Activated CD4-positive, alpha-beta memory T cell treated with anti-CD3 and anti-CD28 coated beads, Interleukin-2, amount 10 ng/mL, durations not matched to agents 7 days and 5 days (primary cell): ENCODE measurements around the gene HELT. TPM values are rescaled to one million over a fixed set of nuclear protein-coding genes. Genes with fewer than 3 reads are reported as not detected.

Experiments used
- CTCF ChIA-PET: fragments of 350-600 bp; sonication (Branson Sonifier 250); formaldehyde crosslinking; loops from one replicate; lab custom pipeline; 2021; ENCODE audit warnings: antibody characterized with exemption, inconsistent platforms; lab: Charles Lee
- POLR2A ChIA-PET: fragments of 350-600 bp; sonication (Branson Sonifier 250); formaldehyde crosslinking; loops from one replicate; lab custom pipeline; 2021; ENCODE audit warnings: antibody characterized with exemption; lab: Charles Lee
- DNase-seq: peaks from one replicate; pipeline ENCODE4 v3.0.0-alpha.2; 2020
- H3K27ac Mint-ChIP-seq: one replicate; pipeline ENCODE4 v1.8.0; 2021; ENCODE audit warnings: mild to moderate bottlenecking, mixed read lengths
- H3K27me3 Mint-ChIP-seq: one replicate; pipeline ENCODE4 v1.8.0; 2021; ENCODE audit warnings: mixed read lengths
- H3K36me3 Mint-ChIP-seq: one replicate; pipeline ENCODE4 v1.8.0; 2021; ENCODE audit warnings: low read depth, mixed read lengths
- H3K4me1 Mint-ChIP-seq: one replicate; pipeline ENCODE4 v1.8.0; 2021; ENCODE audit warnings: mixed read lengths
- H3K4me3 Mint-ChIP-seq: one replicate; pipeline ENCODE4 v1.8.0; 2021; ENCODE audit warnings: mild to moderate bottlenecking, mixed read lengths
- H3K9me3 Mint-ChIP-seq: one replicate; pipeline ENCODE4 v1.8.0; 2021; ENCODE audit warnings: mixed read lengths
- total RNA-seq, 2 experiments: library from RNA; stranded (reverse); gene quantifications; one replicate each; pipeline ENCODE4 v1.2.3, GENCODE V29; 2021

The HELT gene
- total RNA-seq, 2 experiments from 2014 or later, result not detected

GRCh38 chr4:185013417-185014125, 4.7 kb upstream of the HELT start:
- ChIA-PET CTCF (interaction anchor here (1.0 to 1.3 kb wide), 2 partner anchors 9 to 26 kb away, joined by 4 to 5 read pairs; no protein-coding TSS in a partner anchor), POLR2A (no interaction called here)
- peaks cover 88% of the 10 kb centered on the region for H3K27me3 Mint-ChIP-seq
- no peaks in the 10 kb centered on the region for H3K36me3 Mint-ChIP-seq
- no peak for DNase-seq
- no peak overlapping the region for H3K27ac Mint-ChIP-seq
- H3K9me3 Mint-ChIP-seq, result no peaks in the 10 kb centered on the region
- no peak overlapping the region for H3K4me3 Mint-ChIP-seq
- H3K4me1 Mint-ChIP-seq, result peaks cover 7% of the 10 kb centered on the region

- Mint-ChIP-seq H3K27ac (no peak overlapping the region), H3K9me3 (no peaks in the 10 kb centered on the region), H3K4me3 (no peak overlapping the region), H3K36me3 (no peaks in the 10 kb centered on the region), H3K27me3 (peaks cover 84% of the 10 kb centered on the region), H3K4me1 (peaks cover 8% of the 10 kb centered on the region)
- ChIA-PET POLR2A (no interaction called here), CTCF (no interaction called here)
- no peak for DNase-seq
Observed at GRCh38 chr4:185015108-185015507, 3.2 kb upstream of the HELT start.

- Mint-ChIP-seq H3K27ac (no peak overlapping the region), H3K4me1 (peaks cover 12% of the 10 kb centered on the region), H3K4me3 (no peak overlapping the region), H3K9me3 (no peaks in the 10 kb centered on the region), H3K36me3 (no peaks in the 10 kb centered on the region), H3K27me3 (peaks cover 82% of the 10 kb centered on the region)
- DNase-seq, result no peak
- ChIA-PET CTCF (no interaction called here), POLR2A (no interaction called here)
Observed at GRCh38 chr4:185016101-185016940, 2.0 kb upstream of the HELT start.

- Mint-ChIP-seq H3K9me3 (no peaks in the 10 kb centered on the region), H3K27ac (no peak overlapping the region), H3K36me3 (no peaks in the 10 kb centered on the region), H3K4me1 (peaks cover 13% of the 10 kb centered on the region), H3K4me3 (no peak overlapping the region), H3K27me3 (peaks cover 83% of the 10 kb centered on the region)
- ChIA-PET POLR2A (no interaction called here), CTCF (no interaction called here)
- DNase-seq, result no peak
Observed at GRCh38 chr4:185016946-185017758, 1.1 kb upstream of the HELT start.

GRCh38 chr4:185018834-185019455, 655 bp downstream of the HELT start:
- CTCF ChIA-PET, result interaction anchor here (1.8 kb wide), 1 partner anchor 14 kb away, joined by 6 read pairs; no protein-coding TSS in a partner anchor
- Mint-ChIP-seq H3K4me3 (no peak overlapping the region), H3K27ac (no peak overlapping the region), H3K36me3 (no peaks in the 10 kb centered on the region), H3K4me1 (peaks cover 13% of the 10 kb centered on the region), H3K9me3 (no peaks in the 10 kb centered on the region), H3K27me3 (peaks cover 85% of the 10 kb centered on the region)
- POLR2A ChIA-PET, result interaction anchor here (1.7 kb wide), 1 partner anchor 13 kb away, joined by 4 read pairs; no protein-coding TSS in a partner anchor
- DNase-seq, result no peak

DNA sequence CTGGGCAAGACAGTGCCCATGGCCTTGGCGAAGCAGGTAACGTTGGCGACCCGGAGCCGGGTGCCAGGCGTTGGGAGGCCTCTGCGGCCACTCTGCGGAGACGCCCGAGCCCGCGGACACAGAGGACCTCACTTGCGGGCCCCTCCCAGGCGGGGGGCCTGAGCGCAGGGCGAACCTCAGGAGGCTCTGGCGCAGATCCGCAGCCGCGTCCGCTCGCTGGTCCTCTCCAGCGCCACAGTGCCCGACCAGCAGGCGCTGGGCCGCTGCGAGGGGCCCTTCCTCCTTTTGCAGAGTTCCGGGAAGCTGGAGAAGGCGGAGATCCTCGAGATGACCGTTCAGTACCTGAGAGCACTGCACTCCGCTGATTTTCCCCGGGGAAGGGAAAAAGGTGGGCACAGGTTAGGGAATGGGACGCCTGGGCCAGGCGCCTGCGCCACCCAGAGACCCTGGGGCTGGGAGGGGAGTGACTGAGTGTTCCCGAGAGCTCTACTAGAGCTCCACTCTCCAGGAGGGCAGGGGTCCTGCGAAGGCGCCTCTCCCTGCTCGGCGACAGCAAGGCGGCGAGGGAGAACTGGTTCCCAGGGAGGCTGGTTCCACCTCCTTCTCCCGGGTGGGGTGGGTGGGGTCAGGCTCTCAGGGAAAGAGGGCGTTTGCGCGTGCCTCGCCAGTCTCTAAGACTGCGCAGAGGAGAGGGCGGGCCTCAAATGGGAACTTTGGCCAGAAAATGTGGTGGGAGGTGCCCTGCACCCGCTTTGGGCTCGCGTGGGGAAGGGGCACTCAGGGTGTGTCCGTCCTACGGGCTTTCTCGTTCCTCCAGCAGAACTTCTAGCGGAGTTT, 1.4 kb downstream of the HELT start:
- DNase-seq, result no peak
- H3K27me3 Mint-ChIP-seq, result peaks cover 83% of the 10 kb centered on the region
- peaks cover 13% of the 10 kb centered on the region for H3K4me1 Mint-ChIP-seq
- no peaks in the 10 kb centered on the region for H3K9me3 Mint-ChIP-seq
- ChIA-PET POLR2A (interaction anchor here (1.7 kb wide), 1 partner anchor 12 kb away, joined by 4 read pairs; no protein-coding TSS in a partner anchor), CTCF (interaction anchor here (1.8 kb wide), 1 partner anchor 14 kb away, joined by 6 read pairs; no protein-coding TSS in a partner anchor)
- no peaks in the 10 kb centered on the region for H3K36me3 Mint-ChIP-seq
- H3K4me3 Mint-ChIP-seq, result no peak overlapping the region
- H3K27ac Mint-ChIP-seq, result no peak overlapping the region

GRCh38 chr4:185020293-185020808, 2.1 kb downstream of the HELT start:
- no peak for DNase-seq
- POLR2A ChIA-PET, result no interaction called here
- Mint-ChIP-seq H3K27ac (no peak overlapping the region), H3K4me1 (peaks cover 13% of the 10 kb centered on the region), H3K27me3 (peaks cover 83% of the 10 kb centered on the region), H3K4me3 (no peak overlapping the region), H3K36me3 (no peaks in the 10 kb centered on the region), H3K9me3 (no peaks in the 10 kb centered on the region)
- CTCF ChIA-PET, result no interaction called here

DNA sequence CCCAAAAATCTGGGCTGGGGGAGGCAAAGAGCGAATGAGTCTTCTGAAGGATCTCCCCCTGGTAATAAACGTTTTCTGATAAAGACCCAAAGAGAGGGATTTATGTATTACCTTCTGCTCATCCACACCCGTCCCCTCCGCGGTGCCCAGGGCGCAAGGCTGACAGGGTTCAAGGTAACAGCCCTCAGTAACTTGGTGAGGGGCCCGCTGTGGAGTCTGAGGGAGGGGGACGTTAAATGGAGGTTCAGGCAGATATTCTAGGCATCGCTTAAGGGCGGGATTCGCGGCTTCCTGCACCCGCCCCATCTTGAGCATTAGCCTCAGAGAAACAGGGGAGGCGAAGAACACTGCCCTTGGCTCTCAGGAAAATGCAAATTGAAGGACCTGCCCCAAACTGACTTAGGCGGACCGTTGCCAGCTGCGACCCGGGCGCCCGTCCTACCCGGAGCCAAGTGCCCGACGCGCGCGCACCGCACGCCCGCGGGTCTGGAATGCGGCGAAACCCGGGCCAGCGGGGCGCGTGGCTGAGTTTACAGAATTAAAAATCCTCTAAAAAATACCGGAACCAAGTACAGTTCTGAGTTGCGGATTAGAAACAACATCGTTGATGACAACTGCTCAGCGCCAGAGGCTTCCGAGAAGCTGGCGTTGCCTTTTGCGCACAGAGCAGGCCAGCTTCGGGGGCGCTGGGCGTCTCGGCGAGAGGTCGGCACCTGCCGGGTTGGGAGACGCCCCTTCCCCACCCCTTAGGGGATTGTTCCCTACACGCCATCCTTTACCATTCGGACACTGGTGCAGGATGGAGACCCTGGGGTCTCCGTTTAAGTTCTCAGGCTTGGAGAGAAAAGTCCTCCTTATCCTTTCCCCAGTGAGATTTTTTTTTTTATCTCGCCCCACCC, 2.8 kb downstream of the HELT start:
- CTCF ChIA-PET, result no interaction called here
- Mint-ChIP-seq H3K4me1 (peaks cover 13% of the 10 kb centered on the region), H3K9me3 (no peaks in the 10 kb centered on the region), H3K27ac (no peak overlapping the region), H3K27me3 (peaks cover 81% of the 10 kb centered on the region), H3K36me3 (no peaks in the 10 kb centered on the region), H3K4me3 (no peak overlapping the region)
- no peak for DNase-seq
- POLR2A ChIA-PET, result no interaction called here

DNA sequence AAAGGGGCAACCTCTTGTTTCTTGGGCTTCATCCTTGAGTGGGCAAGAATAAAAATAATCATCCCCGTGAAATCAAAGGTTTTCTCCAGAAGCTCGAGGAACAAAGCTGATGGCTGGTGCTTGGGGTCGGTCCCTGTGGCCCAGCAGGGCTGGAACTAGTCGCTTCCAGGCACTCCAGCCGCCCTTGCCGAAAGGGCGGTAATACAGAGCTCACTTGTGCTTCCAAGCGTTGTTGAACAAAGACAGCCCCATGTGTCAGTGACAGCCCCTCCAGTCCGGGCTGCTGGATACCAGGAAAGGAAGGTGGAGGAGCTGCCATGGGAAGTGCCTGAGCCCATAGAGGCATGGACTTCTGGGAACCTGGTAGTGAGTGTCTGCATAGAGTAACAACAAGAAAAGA, 5.2 kb downstream of the HELT start:
- CTCF ChIA-PET, result interaction anchor here (1.2 to 1.7 kb wide), 3 partner anchors 12 to 111 kb away, joined by 3 to 4 read pairs (median 3); no protein-coding TSS in a partner anchor
- Mint-ChIP-seq H3K36me3 (no peaks in the 10 kb centered on the region), H3K27me3 (peaks cover 74% of the 10 kb centered on the region), H3K9me3 (no peaks in the 10 kb centered on the region), H3K4me3 (no peak overlapping the region), H3K4me1 (peaks cover 7% of the 10 kb centered on the region), H3K27ac (no peak overlapping the region)
- no peak for DNase-seq
- POLR2A ChIA-PET, result no interaction called here

- peaks cover 68% of the 10 kb centered on the region for H3K27me3 Mint-ChIP-seq
- CTCF ChIA-PET, result no interaction called here
Observed at GRCh38 chr4:185028625-185029024, 10.3 kb downstream of the HELT start.

GRCh38 chr4:185031611-185032010, 13.3 kb downstream of the HELT start:
- ChIA-PET CTCF (interaction anchor here (1.3 kb wide), 1 partner anchor 26 kb away, joined by 5 read pairs; no protein-coding TSS in a partner anchor), POLR2A (interaction anchor here (1.4 kb wide), 1 partner anchor 13 kb away, joined by 4 read pairs; the partner anchor contains the start of gene HELT)
- Mint-ChIP-seq H3K27ac (no peak overlapping the region), H3K9me3 (no peaks in the 10 kb centered on the region), H3K27me3 (peaks cover 48% of the 10 kb centered on the region), H3K36me3 (no peaks in the 10 kb centered on the region), H3K4me3 (no peak overlapping the region), H3K4me1 (no peaks in the 10 kb centered on the region)
- no peak for DNase-seq

More at GRCh38 chr4:185028625-185029024, 10.3 kb downstream of the HELT start:
- Mint-ChIP-seq H3K4me3 (no peak overlapping the region), H3K9me3 (no peaks in the 10 kb centered on the region), H3K27ac (no peak overlapping the region), H3K36me3 (no peaks in the 10 kb centered on the region), H3K4me1 (no peaks in the 10 kb centered on the region)
- no peak for DNase-seq
- POLR2A ChIA-PET, result no interaction called here
